H9 (cell line): ENCODE data around the gene TMEM222. TPM values are rescaled to one million over a fixed set of nuclear protein-coding genes. Genes with fewer than 3 reads are reported as not detected.

Experiments used
- DNase-seq: peaks from one replicate; pipeline ENCODE4 v3.0.0-alpha.2; 2017
- H2AFZ ChIP-seq: one replicate; pipeline ENCODE4 v1.6.1; 2013; ENCODE audit warnings: mild to moderate bottlenecking, low read length, control low read depth, moderate library complexity
- H2AK5ac ChIP-seq: 2 replicates; pipeline ENCODE4 v1.6.1; 2013; ENCODE audit warnings: low read length, control low read depth, mixed read lengths; ENCODE audit not compliant: insufficient read length
- H2BK120ac ChIP-seq: one replicate; pipeline ENCODE4 v1.6.1; 2013; ENCODE audit warnings: low read depth, mild to moderate bottlenecking, low read length, control low read depth, inconsistent platforms; ENCODE audit not compliant: poor library complexity, severe bottlenecking
- H2BK12ac ChIP-seq: 2 replicates; pipeline ENCODE4 v1.6.1; 2013; ENCODE audit warnings: low read length, control low read depth, mixed read lengths, low read depth; ENCODE audit not compliant: insufficient read length
- H2BK15ac ChIP-seq: 2 replicates; pipeline ENCODE4 v1.6.1; 2013; ENCODE audit warnings: low read depth, low read length, control low read depth
- H2BK20ac ChIP-seq: one replicate; pipeline ENCODE4 v1.6.1; 2013; ENCODE audit warnings: low read depth, mild to moderate bottlenecking, low read length, control low read depth, inconsistent platforms; ENCODE audit not compliant: poor library complexity, severe bottlenecking
- H2BK5ac ChIP-seq: 2 replicates; pipeline ENCODE4 v1.6.1; 2013; ENCODE audit warnings: low read length, control low read depth, mixed read lengths; ENCODE audit not compliant: insufficient read length
- H3K14ac ChIP-seq: 2 replicates; pipeline ENCODE4 v1.6.1; 2013; ENCODE audit warnings: low read length, control low read depth; ENCODE audit not compliant: insufficient read depth
- H3K18ac ChIP-seq: 2 replicates; pipeline ENCODE4 v1.6.1; 2013; ENCODE audit warnings: low read depth, mild to moderate bottlenecking, mixed read lengths, low read length, control low read depth; ENCODE audit not compliant: insufficient read length
- H3K23ac ChIP-seq: 2 replicates; pipeline ENCODE4 v1.6.1; 2013; ENCODE audit warnings: low read length, control low read depth, mixed read lengths, low read depth; ENCODE audit not compliant: insufficient read length
- H3K23me2 ChIP-seq: 2 replicates; pipeline ENCODE4 v1.6.1; 2013; ENCODE audit warnings: low read depth, mild to moderate bottlenecking, mixed read lengths, low read length, control low read depth; ENCODE audit not compliant: insufficient read length, poor library complexity, severe bottlenecking
- H3K27ac ChIP-seq: 2 replicates; pipeline ENCODE4 v1.5.1; 2013; ENCODE audit warnings: low read length, control low read depth, mixed read lengths, low read depth; ENCODE audit not compliant: insufficient read length
- H3K27me3 ChIP-seq: 2 replicates; pipeline ENCODE4 v1.6.1; 2013; ENCODE audit warnings: low read length, control low read depth, inconsistent platforms; ENCODE audit not compliant: insufficient read depth
- H3K4ac ChIP-seq: 2 replicates; pipeline ENCODE4 v1.6.1; 2013; ENCODE audit warnings: low read depth, mild to moderate bottlenecking, control low read depth, inconsistent platforms, low read length, moderate library complexity
- H3K4me1 ChIP-seq: 2 replicates; pipeline ENCODE4 v1.6.1; 2013; ENCODE audit warnings: low read length, control low read depth, inconsistent platforms; ENCODE audit not compliant: insufficient read depth
- H3K4me2 ChIP-seq: 2 replicates; pipeline ENCODE4 v1.6.1; 2013; ENCODE audit warnings: low read length, control low read depth, mixed read lengths; ENCODE audit not compliant: insufficient read length, insufficient read depth
- H3K56ac ChIP-seq: 2 replicates; pipeline ENCODE4 v1.6.1; 2013; ENCODE audit warnings: low read depth, mild to moderate bottlenecking, mixed read lengths, low read length, control low read depth; ENCODE audit not compliant: insufficient read length
- H3K79me1 ChIP-seq: 2 replicates; pipeline ENCODE4 v1.6.1; 2013; ENCODE audit warnings: low read depth, mild to moderate bottlenecking, moderate library complexity, low read length, control low read depth, inconsistent platforms; ENCODE audit not compliant: insufficient read depth, poor library complexity, severe bottlenecking
- H3K79me2 ChIP-seq: 2 replicates; pipeline ENCODE4 v1.6.1; 2013; ENCODE audit warnings: low read length, control low read depth, inconsistent platforms; ENCODE audit not compliant: insufficient read depth
- H3K9ac ChIP-seq: 2 replicates; pipeline ENCODE4 v1.6.1; 2013; ENCODE audit warnings: low read length, control low read depth, mixed read lengths; ENCODE audit not compliant: insufficient read length; ENCODE audit errors: extremely low read depth
- H3K9me3 ChIP-seq: one replicate; pipeline ENCODE4 v1.6.1; 2013; ENCODE audit warnings: low read depth, low read length, inconsistent platforms; ENCODE audit not compliant: control insufficient read depth
- H3T11ph ChIP-seq: one replicate; pipeline ENCODE4 v1.6.1; 2013; ENCODE audit warnings: mild to moderate bottlenecking, low read length, control low read depth, inconsistent platforms
- H4K20me1 ChIP-seq: one replicate; pipeline ENCODE4 v1.6.1; 2013; ENCODE audit not compliant: control insufficient read depth, insufficient read length, insufficient read depth
- H4K5ac ChIP-seq: 2 replicates; pipeline ENCODE4 v1.6.1; 2013; ENCODE audit warnings: low read depth, mild to moderate bottlenecking, mixed read lengths, low read length, control low read depth; ENCODE audit not compliant: insufficient read length
- H4K8ac ChIP-seq: replicated peaks from 2 replicates; pipeline ENCODE4 v1.6.1; 2013; ENCODE audit warnings: low read length, control low read depth, mixed read lengths, low read depth; ENCODE audit not compliant: insufficient read length
- H4K91ac ChIP-seq: 2 replicates; pipeline ENCODE4 v1.6.1; 2013; ENCODE audit warnings: low read depth, mild to moderate bottlenecking, moderate library complexity, mixed read lengths, low read length, control low read depth; ENCODE audit not compliant: insufficient read length
- H3K27ac Mint-ChIP-seq, 3 experiments: 2 replicates in 2 of 3; 3 replicates in 1 of 3; pipeline ENCODE4 v1.8.0; 2020 to 2021; ENCODE audit warnings: mixed read lengths in 3 of 3, mild to moderate bottlenecking in 1 of 3, moderate library complexity in 1 of 3
- H3K27me3 Mint-ChIP-seq: 2 replicates; pipeline ENCODE4 v1.8.0; 2021; ENCODE audit warnings: low read depth, mild to moderate bottlenecking, moderate library complexity, mixed read lengths
- H3K36me3 Mint-ChIP-seq, 3 experiments: 2 replicates in 2 of 3; 3 replicates in 1 of 3; pipeline ENCODE4 v1.8.0; 2020 to 2021; ENCODE audit warnings: low read depth in 3 of 3, mixed read lengths in 3 of 3; ENCODE audit not compliant: insufficient read depth in 1 of 3
- H3K4me1 Mint-ChIP-seq, 2 experiments: 2 replicates each; pipeline ENCODE4 v1.8.0; 2020; ENCODE audit warnings: mixed read lengths in 2 of 2
- H3K4me3 Mint-ChIP-seq, 2 experiments: 2 replicates in 1 of 2; 3 replicates in 1 of 2; pipeline ENCODE4 v1.8.0; 2020 to 2021; ENCODE audit warnings: mild to moderate bottlenecking in 2 of 2, mixed read lengths in 2 of 2, moderate library complexity in 1 of 2
- H3K9me3 Mint-ChIP-seq, 2 experiments: 2 replicates in 1 of 2; 3 replicates in 1 of 2; pipeline ENCODE4 v1.8.0; 2020; ENCODE audit warnings: mild to moderate bottlenecking in 2 of 2, mixed read lengths in 2 of 2, moderate library complexity in 1 of 2
- CTCF ChIP-seq: fragments of 200-600 bp; sonication (generic); conservative IDR thresholded peaks from 3 replicates; pipeline ENCODE4 v1.8.0; 2021; ENCODE audit warnings: antibody characterized with exemption, mild to moderate bottlenecking
- WGBS: extraction: QIAGEN DNeasy Blood & Tissue Kit; methylation state at CpG from one replicate; pipeline ENCODE4 v1.1.7; 2013; ENCODE audit warnings: missing lambda C conversion rate, low lambda C conversion rate, mixed read lengths; ENCODE audit not compliant: insufficient read length; ENCODE audit errors: extremely low coverage; 5-methylcytosine and 5-hydroxymethylcytosine counted together
- total RNA-seq: library from RNA; stranded (reverse); gene quantifications from 2 replicates; pipeline ENCODE4 v1.2.1, GENCODE V29; 2021

Gene TMEM222
- total RNA-seq, 1 experiment from 2014 or later: 36.8 TPM

- H3K9me3 Mint-ChIP-seq: no peaks in the 10 kb centered on the region
- no peak overlapping the region for H3K4ac ChIP-seq
- H3K4me2 ChIP-seq: no peak overlapping the region
- no peaks in the 10 kb centered on the region for H3K23me2 ChIP-seq
- H4K8ac ChIP-seq: no peak overlapping the region
- H3K36me3 Mint-ChIP-seq: peaks cover 19 to 56% (median 45%) of the 10 kb centered on the region in 3 experiments; a peak in 6 of 7 replicates
- no peak for DNase-seq
- H4K91ac ChIP-seq: no peak overlapping the region
- WGBS: no CpG with 5 or more reads among the region's 8 CpGs
- H3K4me1 Mint-ChIP-seq: no peaks in the 10 kb centered on the region
- no peak overlapping the region for H2BK5ac ChIP-seq
- peak overlapping the region in 1 of 3 experiments; percentile 55; a peak in 2 of 7 replicates for H3K27ac Mint-ChIP-seq
- no peak overlapping the region for H3K56ac ChIP-seq
- no peaks in the 10 kb centered on the region for H3K27me3 ChIP-seq
- no peak overlapping the region for H3K27ac ChIP-seq
- H2BK20ac ChIP-seq: no peak overlapping the region
- H2BK15ac ChIP-seq: no peak overlapping the region
- no peak overlapping the region for H3K4me3 Mint-ChIP-seq
- H3K18ac ChIP-seq: no peak overlapping the region
- no peak overlapping the region for H3K23ac ChIP-seq
- no peak overlapping the region for H3T11ph ChIP-seq
- peaks cover 3% of the 10 kb centered on the region for H3K79me1 ChIP-seq
- H3K4me1 ChIP-seq: no peaks in the 10 kb centered on the region
- no peak for TF ChIP-seq CTCF
- no peaks in the 10 kb centered on the region for H3K27me3 Mint-ChIP-seq
- H2BK120ac ChIP-seq: no peak overlapping the region
- H3K9me3 ChIP-seq: no peaks in the 10 kb centered on the region
- H3K79me2 ChIP-seq: peaks cover 2% of the 10 kb centered on the region; the same call in 1 of the 2 replicates
- H3K9ac ChIP-seq: no peak overlapping the region
- H4K5ac ChIP-seq: no peak overlapping the region
- H3K14ac ChIP-seq: no peak overlapping the region
- H2BK12ac ChIP-seq: no peak overlapping the region
- no peak overlapping the region for H2AFZ ChIP-seq
- no peaks in the 10 kb centered on the region for H4K20me1 ChIP-seq
- no peak overlapping the region for H2AK5ac ChIP-seq
These were observed 8.8 kb downstream of the TMEM222 start for GRCh38 chr1:27330786-27331185.
